Measurements from ENCODE around the gene SHD. TPM values are rescaled to one million over a fixed set of nuclear protein-coding genes. Genes with fewer than 3 reads are reported as not detected.
A peak's percentile ranks its signal among the peaks of the same experiment; 100 is the strongest.
"Not testable (repeated sequence)": the region's sequence is repeated elsewhere in the genome, so short reads cannot be mapped to it uniquely, and the experiment has no call there.

Gene SHD, protein sequence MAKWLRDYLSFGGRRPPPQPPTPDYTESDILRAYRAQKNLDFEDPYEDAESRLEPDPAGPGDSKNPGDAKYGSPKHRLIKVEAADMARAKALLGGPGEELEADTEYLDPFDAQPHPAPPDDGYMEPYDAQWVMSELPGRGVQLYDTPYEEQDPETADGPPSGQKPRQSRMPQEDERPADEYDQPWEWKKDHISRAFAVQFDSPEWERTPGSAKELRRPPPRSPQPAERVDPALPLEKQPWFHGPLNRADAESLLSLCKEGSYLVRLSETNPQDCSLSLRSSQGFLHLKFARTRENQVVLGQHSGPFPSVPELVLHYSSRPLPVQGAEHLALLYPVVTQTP
- not detected in 2 replicates for total RNA-seq (2014; rRNA removed; shearing (Covaris generic); ENCODE audit: low replicate concordance)

DNA sequence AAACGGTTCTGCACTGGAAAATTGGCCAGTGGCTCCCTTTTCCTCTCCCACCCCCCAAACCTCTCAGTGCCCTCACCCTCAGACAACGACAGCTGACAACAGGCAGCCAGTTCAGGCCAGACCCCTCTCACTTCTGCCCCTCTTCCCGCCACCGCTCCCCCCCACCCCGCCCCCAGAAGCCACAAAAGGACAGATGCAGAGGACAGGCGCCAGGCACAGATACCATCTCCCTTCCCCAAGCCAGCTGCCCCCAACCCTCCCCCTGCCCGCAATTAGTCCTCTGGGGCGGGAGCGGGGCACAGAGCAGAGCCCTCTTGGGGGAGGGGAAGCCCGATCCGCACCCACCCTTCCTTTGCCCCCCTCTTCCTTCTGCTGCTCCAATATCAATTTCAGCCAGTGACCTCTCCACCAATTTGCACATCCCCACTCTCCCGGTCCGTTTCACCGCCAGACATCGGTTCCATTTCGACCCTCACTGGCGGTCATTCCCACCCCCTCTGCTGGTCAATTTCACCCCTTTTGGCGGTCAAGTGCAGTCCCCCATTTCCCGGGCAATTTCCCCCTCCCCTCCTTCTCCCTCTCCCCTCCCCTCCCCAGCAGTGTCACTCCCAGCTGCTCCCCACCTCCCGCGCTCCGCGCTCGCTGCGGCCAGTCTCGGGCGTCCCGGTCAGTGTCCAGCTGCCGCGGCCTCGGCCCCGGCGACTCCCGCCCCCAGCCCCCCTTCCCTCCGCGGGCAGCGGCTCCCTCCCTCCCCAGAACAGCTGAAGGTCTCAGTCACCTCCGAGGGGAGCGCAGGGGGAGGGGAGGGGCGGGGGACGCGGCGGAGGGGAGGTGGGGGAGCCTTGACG, at the start of gene SHD:
TSS of gene SHD (plus strand) at position 848 of the 848 bp plus-strand sequence. CDS start 798 bp downstream, outside the sequence.
- DNase-seq (ENCODE audit: low read depth), result no peak
- in situ Hi-C loops (cut with HindIII; ENCODE audit: low pct_unique_long_range_greater_than_20kb, low sequenced_read_pairs), result no loop called here

DNA sequence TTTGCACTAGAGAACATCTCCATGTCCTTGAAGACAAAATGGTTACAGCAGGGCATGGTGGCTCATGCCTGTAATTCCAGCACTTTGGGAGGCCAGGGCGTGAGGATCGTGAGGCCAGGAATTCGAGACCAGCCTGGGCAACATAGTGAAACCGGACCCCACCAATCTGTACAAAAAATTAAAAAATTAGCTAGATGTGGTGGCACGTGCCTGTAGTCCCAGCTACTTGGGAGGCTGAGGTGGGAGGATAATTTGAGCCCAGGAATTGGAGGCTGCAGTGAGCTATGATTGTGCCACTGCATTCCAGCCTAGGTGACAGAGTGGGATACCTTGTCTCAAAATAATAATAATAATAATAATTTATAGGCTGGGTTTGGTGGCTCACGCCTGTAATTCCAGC, 48.8 kb upstream of the SHD start:
- in situ Hi-C loops (cut with HindIII; ENCODE audit: low pct_unique_long_range_greater_than_20kb, low sequenced_read_pairs); DNase-seq (ENCODE audit: low read depth): not testable (repeated sequence)

DNA sequence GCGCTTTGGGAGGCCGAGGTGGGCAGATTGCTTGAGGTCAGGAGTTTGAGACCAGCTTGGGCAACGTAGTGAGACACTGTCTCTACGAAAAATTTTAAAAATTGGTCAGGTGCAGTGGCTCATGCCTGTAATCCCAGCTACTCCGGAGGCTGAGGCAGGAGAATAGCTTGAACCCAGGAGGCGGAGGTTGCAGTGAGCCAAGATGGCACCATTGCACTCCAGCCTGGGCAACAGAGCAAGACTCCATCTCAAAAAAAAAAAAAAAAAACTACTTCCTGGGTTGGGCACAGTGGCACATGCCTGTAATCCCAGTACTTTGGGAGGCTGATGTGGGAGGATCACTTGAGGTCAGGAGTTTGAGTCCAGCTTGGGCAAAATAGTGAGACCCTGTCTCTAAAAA, 47.5 kb upstream of the SHD start:
- in situ Hi-C loops (cut with HindIII; ENCODE audit: low pct_unique_long_range_greater_than_20kb, low sequenced_read_pairs); DNase-seq (ENCODE audit: low read depth): not testable (repeated sequence)

DNA sequence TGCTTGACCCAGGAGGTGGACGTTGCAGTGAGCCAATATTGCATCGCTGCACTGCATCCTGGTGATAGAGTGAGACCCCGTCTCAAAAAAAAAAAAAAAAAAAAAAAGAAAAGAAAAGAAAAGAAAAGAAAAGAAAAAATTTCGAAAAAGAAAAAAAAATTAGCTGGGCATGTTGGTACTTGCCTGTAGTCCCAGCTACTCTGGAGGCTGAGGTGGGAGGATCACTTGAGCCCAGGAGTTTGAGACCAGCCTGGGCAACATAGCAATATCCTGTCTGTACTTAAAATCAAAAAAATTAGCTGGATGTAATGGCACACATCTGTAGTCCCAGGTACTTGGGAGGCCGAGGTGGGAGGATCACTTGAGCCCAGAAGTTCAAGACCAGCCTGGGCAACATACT, 46.9 kb upstream of the SHD start:
- DNase-seq (ENCODE audit: low read depth); in situ Hi-C loops (cut with HindIII; ENCODE audit: low pct_unique_long_range_greater_than_20kb, low sequenced_read_pairs): not testable (repeated sequence)

DNA sequence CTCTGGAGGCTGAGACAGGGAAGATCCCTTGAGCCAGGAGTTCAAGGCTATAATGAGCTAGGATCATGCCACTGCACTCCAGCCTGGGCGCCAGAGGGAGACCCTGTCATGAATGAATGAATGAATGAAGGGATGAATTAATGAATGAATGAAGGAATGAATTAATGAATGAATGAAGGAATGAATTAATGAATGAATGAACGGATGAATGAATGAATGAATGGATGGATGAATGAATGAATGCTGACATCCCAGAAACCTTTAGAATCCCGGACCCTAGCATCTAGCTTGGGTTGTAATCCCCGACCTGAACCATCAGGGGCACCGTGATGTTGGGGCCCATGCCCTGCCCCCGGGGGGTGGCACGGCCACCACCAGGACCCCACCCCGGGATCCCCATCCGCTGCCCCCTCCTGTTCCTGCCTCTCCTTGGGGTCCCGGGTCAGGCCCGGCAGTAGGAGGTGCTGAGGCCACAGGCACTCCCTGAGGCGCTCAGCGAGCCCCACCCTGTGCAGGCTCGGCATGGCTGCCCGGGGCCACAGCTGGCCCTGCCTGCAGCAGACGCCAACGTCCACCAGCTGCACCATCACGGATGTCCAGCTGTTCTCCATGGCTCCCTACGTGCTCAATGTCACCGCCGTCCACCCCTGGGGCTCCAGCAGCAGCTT, 46.3 kb upstream of the SHD start:
- in situ Hi-C loops (cut with HindIII; ENCODE audit: low pct_unique_long_range_greater_than_20kb, low sequenced_read_pairs), result no loop called here
- DNase-seq (ENCODE audit: low read depth), result no peak

DNA sequence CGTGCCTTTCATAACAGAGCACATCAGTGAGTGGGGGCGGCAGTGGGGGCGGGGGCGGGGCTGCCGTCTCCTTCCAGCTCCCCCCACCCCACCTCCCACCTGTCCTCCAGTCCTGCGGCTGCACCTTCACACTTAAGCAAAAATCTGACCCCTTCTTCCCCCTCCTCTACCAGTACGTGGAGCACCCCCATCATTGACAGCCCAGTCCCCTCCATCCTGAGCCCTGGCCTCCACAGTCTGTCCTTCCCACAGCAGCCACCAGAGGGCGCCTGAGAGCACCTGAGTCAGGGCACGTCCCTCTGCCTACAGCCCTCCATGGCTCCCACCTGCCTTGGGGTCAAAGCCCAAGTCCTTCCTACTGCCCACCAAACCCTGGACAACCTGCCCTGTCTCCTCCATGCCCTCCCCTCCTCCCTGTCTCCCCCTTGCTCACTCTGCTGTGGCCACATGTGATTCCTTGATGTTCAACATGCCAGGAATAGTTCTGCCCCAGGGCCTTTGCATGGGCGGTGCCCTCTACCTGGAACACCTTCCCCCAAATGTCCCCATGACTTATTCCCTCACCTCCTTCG, 45.7 kb upstream of the SHD start:
- in situ Hi-C loops (cut with HindIII; ENCODE audit: low pct_unique_long_range_greater_than_20kb, low sequenced_read_pairs), result no loop called here

DNA sequence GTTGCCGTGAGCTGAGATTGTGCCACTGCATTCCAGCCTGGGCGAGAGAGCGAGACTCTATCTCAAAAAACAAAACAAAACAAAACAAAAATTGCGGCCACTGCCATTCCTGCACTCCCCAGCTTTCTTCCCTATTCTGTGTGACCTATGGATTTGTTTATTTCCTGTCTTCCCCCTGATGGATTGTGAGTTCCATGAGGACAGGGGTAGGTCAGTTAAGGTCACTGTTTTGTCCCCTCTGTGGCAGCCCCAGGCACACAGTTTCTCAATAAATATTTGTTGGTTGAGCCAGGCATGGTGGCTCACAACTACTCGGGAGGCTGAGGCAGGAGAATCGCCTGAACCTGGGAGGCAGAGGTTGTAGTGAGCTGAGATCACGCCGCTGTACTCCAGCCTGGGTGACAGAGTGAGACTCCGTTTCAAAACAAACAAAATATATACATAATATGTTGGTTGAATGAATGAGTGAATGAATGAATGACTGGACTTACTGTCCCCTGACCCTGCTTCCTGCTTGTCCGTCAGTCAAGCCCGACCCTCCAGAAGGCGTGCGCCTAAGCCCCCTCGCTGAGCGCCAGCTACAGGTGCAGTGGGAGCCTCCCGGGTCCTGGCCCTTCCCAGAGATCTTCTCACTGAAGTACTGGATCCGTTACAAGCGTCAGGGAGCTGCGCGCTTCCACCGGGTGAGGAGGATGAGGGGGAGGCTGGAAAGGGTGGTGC, 44.8 kb upstream of the SHD start:
- no peak for DNase-seq (ENCODE audit: low read depth)
- in situ Hi-C loops (cut with HindIII; ENCODE audit: low pct_unique_long_range_greater_than_20kb, low sequenced_read_pairs), result no loop called here

More for the DNA sequence above, 45.7 kb upstream of the SHD start:
- peak; percentile 28 for DNase-seq (ENCODE audit: low read depth)

DNA sequence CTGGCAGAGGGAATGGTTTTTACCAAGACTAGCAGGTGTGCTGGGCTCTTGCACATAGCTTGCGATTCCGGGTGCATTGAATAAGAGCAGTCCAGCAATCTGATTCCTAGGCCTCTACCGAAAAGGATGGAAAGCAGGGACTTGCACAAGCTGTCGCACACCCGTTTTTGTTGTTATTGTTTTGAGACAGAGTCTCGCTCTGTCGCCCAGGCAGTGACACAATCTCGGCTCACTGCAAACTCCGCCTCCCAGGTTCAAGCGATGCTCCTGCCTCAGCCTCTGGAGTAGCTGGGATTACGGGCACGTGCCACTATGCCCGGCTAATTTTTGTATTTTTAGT, 44.2 kb upstream of the SHD start:
- DNase-seq (ENCODE audit: low read depth), result no peak
- in situ Hi-C loops (cut with HindIII; ENCODE audit: low pct_unique_long_range_greater_than_20kb, low sequenced_read_pairs), result no loop called here

DNA sequence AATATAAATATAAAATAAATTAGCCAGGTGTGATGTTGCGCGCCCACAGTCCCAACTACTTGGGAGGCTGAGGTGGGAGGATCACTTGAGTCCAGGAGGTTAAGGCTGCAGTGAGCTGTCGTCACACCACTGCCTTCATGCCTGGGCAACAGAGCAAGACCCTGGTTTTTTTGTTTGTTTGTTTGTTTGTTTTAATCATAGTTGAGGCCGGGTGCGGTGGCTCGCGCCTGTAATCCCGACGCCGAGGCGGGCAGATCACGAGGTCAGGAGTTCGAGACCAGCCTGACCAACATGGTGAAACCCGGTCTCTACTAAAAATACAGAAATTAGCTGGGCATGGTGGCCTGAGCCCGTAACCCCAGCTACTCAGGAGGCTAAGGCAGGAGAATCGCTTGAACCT, 41.6 kb upstream of the SHD start:
- in situ Hi-C loops (cut with HindIII; ENCODE audit: low pct_unique_long_range_greater_than_20kb, low sequenced_read_pairs); DNase-seq (ENCODE audit: low read depth): not testable (repeated sequence)

DNA sequence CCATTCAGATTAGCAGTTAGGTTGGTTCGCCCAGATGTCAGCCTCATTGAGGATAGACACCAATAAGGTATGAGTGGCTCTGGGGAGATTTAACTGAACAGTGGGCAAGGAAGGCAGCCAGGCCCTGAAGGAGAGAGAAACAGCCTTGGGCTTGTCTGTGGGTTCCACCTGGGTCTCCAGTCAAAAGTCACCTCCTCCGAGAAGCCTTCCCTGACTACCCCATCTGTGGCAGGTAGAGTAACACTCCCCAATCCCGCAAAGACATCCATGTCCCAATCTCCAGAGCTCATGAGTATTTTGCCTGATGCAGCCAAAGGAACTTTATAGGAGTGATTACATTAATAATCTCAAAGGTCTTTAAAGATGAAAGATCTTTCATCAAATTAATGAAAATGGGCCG, 40.2 kb upstream of the SHD start:
- in situ Hi-C loops (cut with HindIII; ENCODE audit: low pct_unique_long_range_greater_than_20kb, low sequenced_read_pairs), result no loop called here
- no peak for DNase-seq (ENCODE audit: low read depth)

DNA sequence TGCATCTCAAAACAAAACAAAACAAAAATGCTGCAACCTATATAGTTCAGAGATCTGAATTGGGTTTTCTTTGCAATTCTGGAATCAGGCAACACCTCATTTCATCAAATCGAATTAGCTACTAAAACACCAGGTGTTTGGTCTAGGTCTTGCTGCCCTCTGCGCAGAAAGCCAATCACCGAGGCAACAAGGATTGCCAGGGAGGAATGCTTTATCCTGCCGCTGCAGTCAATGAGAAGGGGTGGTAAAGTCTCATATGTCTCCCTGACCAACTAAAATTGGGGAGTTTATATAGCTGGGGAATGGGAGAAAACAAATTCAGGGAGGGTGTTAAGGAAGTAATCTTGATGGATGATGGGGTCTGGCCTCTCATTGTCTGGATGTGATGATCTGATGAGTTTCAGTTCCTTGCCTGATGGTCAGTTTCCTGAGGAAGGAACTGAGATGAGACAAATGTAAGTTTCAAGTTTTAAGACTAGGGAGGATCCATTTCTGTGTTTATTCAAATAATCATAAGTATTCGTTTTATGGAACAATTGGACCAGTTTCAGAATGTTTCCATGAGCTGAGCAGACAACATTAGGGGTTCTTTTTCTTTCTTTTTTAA, 37.1 kb upstream of the SHD start:
- in situ Hi-C loops (cut with HindIII; ENCODE audit: low pct_unique_long_range_greater_than_20kb, low sequenced_read_pairs), result no loop called here

DNA sequence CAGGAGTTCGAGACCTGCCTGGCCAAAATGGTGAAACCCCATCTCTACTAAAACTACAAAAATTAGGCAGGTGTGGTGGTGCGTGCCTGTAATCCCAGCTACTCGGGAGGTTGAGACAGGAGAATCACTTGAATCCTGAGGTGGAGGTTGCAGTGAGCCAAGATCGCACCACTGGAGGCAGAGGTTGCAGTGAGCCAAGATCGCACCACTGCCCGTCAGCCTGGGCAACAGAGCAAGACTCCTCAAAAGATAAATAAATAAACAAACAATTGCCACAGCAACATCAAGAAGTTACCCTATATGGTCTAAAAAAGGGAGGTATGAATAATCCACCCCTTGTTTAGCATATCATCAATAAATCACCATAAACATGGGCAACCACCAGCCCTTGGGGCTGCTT, 33.1 kb upstream of the SHD start:
- peak; percentile 12 for DNase-seq (ENCODE audit: low read depth)
- in situ Hi-C loops (cut with HindIII; ENCODE audit: low pct_unique_long_range_greater_than_20kb, low sequenced_read_pairs), result not testable (repeated sequence)

More for the DNA sequence above, 37.1 kb upstream of the SHD start:
- no peak for DNase-seq (ENCODE audit: low read depth)

DNA sequence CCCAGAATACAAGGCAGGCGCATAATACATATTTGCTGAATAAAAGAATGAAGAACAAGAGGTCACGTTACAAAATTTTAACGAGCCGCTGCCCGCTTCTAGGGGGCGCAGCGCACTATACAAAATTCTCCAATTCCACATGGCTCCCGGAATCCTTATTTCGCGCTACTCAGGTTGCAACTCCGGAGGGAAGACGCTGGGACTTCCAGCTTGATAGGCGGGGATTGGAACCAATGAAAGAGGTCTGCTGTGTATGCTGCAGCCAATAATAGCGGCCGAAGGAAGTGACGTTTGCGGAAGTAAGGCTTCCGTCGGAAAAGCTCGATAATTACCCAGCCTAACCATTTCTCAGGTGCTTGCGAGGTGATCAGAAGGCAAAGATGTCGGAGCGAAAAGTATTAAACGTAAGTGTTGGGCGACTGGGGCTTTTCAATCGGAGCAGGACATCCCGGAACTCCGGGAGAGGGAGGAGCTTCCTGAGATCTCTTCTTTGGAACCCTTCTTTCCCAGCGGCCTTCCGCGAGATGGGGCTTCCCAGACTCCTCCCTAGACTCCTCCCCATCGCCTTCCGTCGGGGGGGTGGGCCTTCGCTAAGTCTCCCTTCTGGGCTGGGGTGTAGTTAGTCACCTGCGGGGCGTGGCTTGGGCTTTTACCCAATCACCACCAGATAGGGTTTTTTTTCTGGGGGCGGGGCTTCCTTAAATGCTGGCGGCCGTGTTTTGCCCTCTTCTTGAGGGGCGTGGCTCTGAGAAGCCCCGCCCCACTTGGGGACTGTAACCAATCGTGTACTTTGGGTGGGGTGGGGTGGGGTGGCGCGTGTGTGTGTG, 32.1 kb upstream of the SHD start, which contains the start of gene YJU2:
TSS of gene YJU2 (plus strand) at position 314 of the 827 bp plus-strand sequence. CDS start at position 381, 67 bp downstream.
- peak; percentile 100 for DNase-seq (ENCODE audit: low read depth)
- in situ Hi-C loops (cut with HindIII; ENCODE audit: low pct_unique_long_range_greater_than_20kb, low sequenced_read_pairs), result no loop called here

DNA sequence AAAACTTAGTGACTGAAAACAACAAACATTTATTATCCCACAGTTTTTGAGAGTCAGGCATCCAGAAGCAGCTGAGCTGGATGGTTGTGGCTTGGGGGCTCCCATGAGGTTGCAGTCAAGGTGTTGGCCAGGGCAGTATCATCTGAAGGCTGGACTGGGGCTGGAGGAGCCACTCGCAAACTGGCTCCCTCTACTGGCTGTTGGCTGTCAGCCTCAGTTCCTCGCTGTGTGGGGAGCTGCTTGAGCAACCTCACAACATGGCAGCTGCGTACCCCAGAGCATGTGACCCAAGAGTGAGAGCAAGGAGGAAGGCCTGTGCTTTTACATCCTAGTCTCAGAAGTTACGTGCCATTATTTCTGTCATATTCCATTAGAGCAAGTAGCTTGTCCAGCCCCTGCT, 22.5 kb upstream of the SHD start:
- no peak for DNase-seq (ENCODE audit: low read depth)
- in situ Hi-C loops (cut with HindIII; ENCODE audit: low pct_unique_long_range_greater_than_20kb, low sequenced_read_pairs), result no loop called here

DNA sequence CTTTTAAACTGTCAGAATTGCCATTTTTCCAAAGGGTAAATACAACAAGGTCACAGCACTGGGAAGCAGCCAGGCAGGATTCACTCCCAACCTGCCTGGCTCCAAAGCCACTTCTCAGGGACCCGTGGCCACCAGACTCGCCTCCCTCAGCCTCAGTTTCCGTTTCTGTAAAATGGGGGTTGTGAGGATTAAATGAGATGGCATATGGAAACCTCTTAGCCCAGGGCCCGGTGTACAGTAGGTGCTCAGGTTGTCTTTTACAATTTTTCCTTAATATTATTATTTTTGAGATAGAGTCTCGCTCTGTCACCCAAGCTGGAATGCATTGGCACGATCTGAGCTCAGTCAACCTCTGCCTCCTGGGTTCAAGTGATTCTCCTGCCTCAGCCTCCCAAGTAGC, 22.0 kb upstream of the SHD start:
- no peak for DNase-seq (ENCODE audit: low read depth)
- in situ Hi-C loops (cut with HindIII; ENCODE audit: low pct_unique_long_range_greater_than_20kb, low sequenced_read_pairs), result no loop called here

DNA sequence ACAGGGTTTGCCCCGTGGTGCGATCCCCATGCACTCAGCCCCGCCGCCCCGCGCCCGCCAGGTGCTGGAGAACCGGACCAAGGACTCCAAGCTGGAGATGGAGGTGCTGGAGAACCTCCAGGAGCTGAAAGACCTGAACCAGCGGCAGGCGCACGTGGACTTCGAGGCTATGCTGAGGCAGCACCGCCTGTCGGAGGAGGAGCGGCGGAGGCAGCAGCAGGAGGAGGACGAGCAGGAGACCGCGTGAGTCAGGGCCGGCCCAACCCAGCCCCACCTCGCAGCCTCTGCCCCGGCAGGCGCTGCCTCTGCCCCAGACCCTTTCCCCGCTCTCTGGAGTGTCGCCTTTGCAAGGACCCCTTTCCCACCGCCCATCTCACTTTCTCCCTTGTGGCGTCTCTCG, 20.9 kb upstream of the SHD start:
- in situ Hi-C loops (cut with HindIII; ENCODE audit: low pct_unique_long_range_greater_than_20kb, low sequenced_read_pairs), result no loop called here

More for the DNA sequence above, 20.9 kb upstream of the SHD start:
- DNase-seq (ENCODE audit: low read depth), result no peak
